Muscle of leg (tissue), 11 donors: ENCODE results near the gene ZMIZ2. TPM values are rescaled to one million over a fixed set of nuclear protein-coding genes. Genes with fewer than 3 reads are reported as not detected.
"Not testable (repeated sequence)": the region's sequence is repeated elsewhere in the genome, so short reads cannot be mapped to it uniquely, and the experiment has no call there.

ENCODE experiments used
- DNase-seq: peaks from one replicate; pipeline ENCODE4 v3.0.0; 2013
- H3K27ac ChIP-seq: one replicate; pipeline ENCODE4 v1.5.1; 2013; ENCODE audit warnings: mild to moderate bottlenecking, low read length, control low read depth
- H3K27me3 ChIP-seq: one replicate; pipeline ENCODE4 v1.6.1; 2013; ENCODE audit warnings: low read length; ENCODE audit not compliant: control insufficient read depth, insufficient read depth
- H3K36me3 ChIP-seq: one replicate; pipeline ENCODE4 v1.6.1; 2013; ENCODE audit warnings: low read length; ENCODE audit not compliant: control insufficient read depth, insufficient read depth
- H3K4me1 ChIP-seq: one replicate; pipeline ENCODE4 v1.6.1; 2013; ENCODE audit warnings: low read length; ENCODE audit not compliant: control insufficient read depth, insufficient read depth
- H3K4me3 ChIP-seq: one replicate; pipeline ENCODE4 v1.5.1; 2013; ENCODE audit warnings: low read length, control low read depth
- H3K9me3 ChIP-seq: replicated peaks from 2 replicates; pipeline ENCODE4 v1.6.1; 2013; ENCODE audit warnings: low read depth, low read length; ENCODE audit not compliant: control insufficient read depth
- WGBS: methylation state at CpG from one replicate; pipeline ENCODE4 v1.1.5; 2013; ENCODE audit warnings: missing lambda C conversion rate; ENCODE audit not compliant: insufficient coverage; 5-methylcytosine and 5-hydroxymethylcytosine counted together
- polyA plus RNA-seq, 8 donors: library from polyadenylated mRNA; unstranded; fragments of 120-200 nt; gene quantifications; one replicate each; pipeline versions ENCODE4 v1.2.1 to v1.2.3, GENCODE V29; 2013; ENCODE audit warnings: inconsistent platforms in 1 of 8, low replicate concordance in 1 of 8; ENCODE audit not compliant: insufficient read length in 8 of 8, insufficient read depth in 1 of 8
- total RNA-seq: library from RNA; stranded (reverse); fragments of 120-200 nt; gene quantifications from one replicate; pipeline ENCODE4 v1.2.4, GENCODE V29; 2013

ZMIZ2 gene
- total and polyA plus RNA-seq, 9 donors, result 10.9 to 48.9 (median 31.7) TPM

DNA sequence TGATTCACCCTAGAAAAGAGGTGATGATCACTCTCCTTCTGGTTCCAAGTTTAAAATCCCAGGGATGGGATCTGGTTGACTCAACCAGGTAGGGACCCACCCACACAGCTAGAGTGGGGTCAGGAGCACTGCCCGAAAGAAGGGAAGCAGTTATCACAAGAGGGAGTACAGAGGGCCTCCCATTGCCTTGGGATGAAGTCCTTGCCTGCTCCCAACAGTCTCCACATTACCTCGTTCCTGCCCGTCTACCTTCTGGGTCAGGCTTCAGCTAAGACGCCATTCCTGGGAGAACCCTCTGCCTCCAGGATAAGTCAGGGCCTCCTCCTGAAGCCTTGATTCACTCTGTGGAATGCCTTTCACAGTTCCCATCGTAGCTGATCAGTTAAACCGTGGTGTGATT is 23.8 kb downstream of the ZMIZ2 start:
- H3K9me3 ChIP-seq, result no peaks in the 10 kb centered on the region
- no peak overlapping the region for H3K4me3 ChIP-seq
- H3K27ac ChIP-seq, result no peak overlapping the region
- H3K27me3 ChIP-seq, result peaks cover 2% of the 10 kb centered on the region
- peaks cover 5% of the 10 kb centered on the region for H3K36me3 ChIP-seq
- H3K4me1 ChIP-seq, result peaks cover 32% of the 10 kb centered on the region
- 89% methylated on average over 4 of the region's 6 CpGs for WGBS
- no peak for DNase-seq

GRCh38 chr7:44772867-44773266 is 24.2 kb downstream of the ZMIZ2 start:
- 65% methylated on average over 7 of the region's 10 CpGs for WGBS
- Histone ChIP-seq H3K4me3 (no peak overlapping the region), H3K36me3 (peaks cover under 1% of the 10 kb centered on the region), H3K27me3 (peaks cover 2% of the 10 kb centered on the region), H3K9me3 (no peaks in the 10 kb centered on the region), H3K4me1 (peaks cover 28% of the 10 kb centered on the region), H3K27ac (no peak overlapping the region)
- no peak for DNase-seq

DNA sequence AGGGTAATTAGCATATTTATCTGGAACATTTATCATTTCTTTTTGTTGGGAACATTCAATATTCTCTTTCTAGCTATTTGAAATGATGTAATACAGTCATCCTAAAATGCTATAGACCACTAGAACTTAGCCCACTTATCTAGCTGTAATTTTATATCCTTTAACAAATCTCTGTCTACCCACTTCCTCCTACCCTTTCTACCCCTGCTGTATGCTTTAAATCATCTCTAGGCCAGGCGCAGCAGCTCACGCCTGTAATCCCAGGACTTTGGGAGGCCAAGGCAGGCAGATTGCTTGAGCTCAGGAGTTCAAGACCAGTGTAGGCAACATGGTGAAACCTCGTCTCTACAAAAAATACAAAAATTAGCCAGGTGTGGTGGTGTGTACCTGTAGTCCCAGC is 25.8 kb downstream of the ZMIZ2 start:
- WGBS, result 40% methylated on average over 1 of the region's 3 CpGs
- H3K9me3 ChIP-seq, DNase-seq, H3K27me3 ChIP-seq, H3K4me3 ChIP-seq, H3K36me3 ChIP-seq, H3K27ac ChIP-seq: not testable (repeated sequence)
- peaks cover 12% of the 10 kb centered on the region for H3K4me1 ChIP-seq

DNA sequence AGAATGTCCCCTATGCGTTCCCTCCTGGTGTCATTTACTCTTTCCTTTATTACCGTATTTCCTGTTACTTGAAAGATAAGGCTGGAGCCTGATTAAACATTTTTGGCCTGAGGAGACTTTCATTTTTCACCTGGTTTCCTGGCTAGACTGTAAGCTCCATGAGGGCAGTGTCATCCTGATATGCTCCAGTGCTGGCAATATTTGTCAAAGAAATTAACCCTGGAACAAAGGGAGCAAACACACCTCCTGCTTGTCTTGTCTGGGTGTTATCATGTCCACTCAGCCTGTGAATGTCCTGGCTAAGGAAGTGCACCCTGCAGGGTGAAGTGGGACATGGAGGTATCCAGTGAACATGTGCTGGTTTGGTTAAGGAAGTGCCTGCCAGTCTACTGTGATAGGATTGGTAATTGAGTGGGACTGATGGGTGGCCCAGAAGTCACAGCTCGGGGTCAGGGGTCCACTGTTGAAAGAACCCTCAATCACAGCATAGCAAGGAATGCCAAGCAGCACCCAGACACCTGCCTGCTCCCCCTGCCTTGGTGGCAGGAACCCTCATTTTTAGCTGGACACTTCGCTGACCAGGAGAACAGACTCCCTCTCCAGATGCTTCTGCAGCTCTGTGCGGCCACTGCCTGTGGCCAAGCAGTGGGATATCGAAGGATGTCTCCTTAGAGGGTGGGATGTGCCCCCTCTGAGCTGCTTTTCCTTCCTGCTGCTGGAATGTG is 26.9 kb downstream of the ZMIZ2 start:
- Histone ChIP-seq H3K36me3 (no peaks in the 10 kb centered on the region), H3K27ac (no peak overlapping the region), H3K4me1 (peaks cover 2% of the 10 kb centered on the region), H3K27me3 (peaks cover 2% of the 10 kb centered on the region), H3K4me3 (no peak overlapping the region), H3K9me3 (no peaks in the 10 kb centered on the region)
- no peak for DNase-seq
- 71% methylated on average over 3 of the region's 6 CpGs for WGBS

DNA sequence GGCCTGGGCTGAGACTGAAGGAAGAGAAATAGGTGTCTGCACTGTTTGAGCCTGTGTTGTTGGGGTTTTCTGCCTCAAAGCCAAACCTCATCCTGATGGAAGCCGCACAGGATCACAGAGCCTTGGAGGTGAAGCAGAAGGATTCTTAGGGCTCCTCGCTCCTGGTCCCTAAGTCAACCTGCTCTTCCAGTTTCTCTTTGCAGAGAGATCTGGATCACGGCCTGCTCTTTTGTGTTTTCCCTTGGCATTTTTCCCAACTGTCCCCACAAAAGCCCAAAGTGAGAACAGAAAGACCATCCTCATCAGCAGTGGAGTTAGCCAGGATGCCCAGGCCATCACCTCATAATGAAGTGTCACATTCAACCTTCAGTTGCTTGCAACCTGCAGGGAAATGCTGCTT is 27.6 kb downstream of the ZMIZ2 start:
- no peak overlapping the region for H3K4me3 ChIP-seq
- peaks cover 2% of the 10 kb centered on the region for H3K27me3 ChIP-seq
- WGBS, result 58% methylated on average over 3 of the region's 3 CpGs
- no peak overlapping the region for H3K27ac ChIP-seq
- DNase-seq, result no peak
- H3K4me1 ChIP-seq, result no peaks in the 10 kb centered on the region
- no peaks in the 10 kb centered on the region for H3K36me3 ChIP-seq
- H3K9me3 ChIP-seq, result no peaks in the 10 kb centered on the region

GRCh38 chr7:44782460-44782859 is 33.8 kb downstream of the ZMIZ2 start:
- H3K36me3 ChIP-seq, result no peaks in the 10 kb centered on the region
- no peak overlapping the region for H3K27ac ChIP-seq
- 100% methylated on average over 1 of the region's 1 CpG for WGBS
- peaks cover 5% of the 10 kb centered on the region for H3K9me3 ChIP-seq
- no peaks in the 10 kb centered on the region for H3K4me1 ChIP-seq
- no peak for DNase-seq
- no peaks in the 10 kb centered on the region for H3K27me3 ChIP-seq
- no peak overlapping the region for H3K4me3 ChIP-seq

DNA sequence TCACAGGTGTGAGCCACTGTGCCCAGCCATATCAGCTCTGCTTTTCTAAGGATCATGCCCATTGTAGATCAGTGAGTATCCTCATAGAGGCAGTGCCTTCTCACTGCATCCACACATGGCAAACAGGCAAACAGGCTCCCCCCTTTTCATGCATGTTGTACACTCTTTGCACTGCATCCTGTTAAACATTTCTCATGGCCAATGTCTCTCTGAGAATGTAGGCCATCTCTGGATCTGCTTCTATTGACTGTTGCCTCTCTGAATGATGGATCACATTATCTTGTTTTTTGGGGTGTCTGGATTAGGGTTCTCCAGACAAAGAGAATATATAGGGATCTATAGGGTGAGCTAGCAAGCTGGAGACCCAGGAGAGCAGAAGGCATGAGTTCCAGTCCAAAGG is 34.8 kb downstream of the ZMIZ2 start:
- H3K4me3 ChIP-seq, result no peak overlapping the region
- DNase-seq, result no peak
- H3K9me3 ChIP-seq, result peaks cover 5% of the 10 kb centered on the region
- no peaks in the 10 kb centered on the region for H3K4me1 ChIP-seq
- H3K27me3 ChIP-seq, result no peaks in the 10 kb centered on the region
- no peak overlapping the region for H3K27ac ChIP-seq
- H3K36me3 ChIP-seq, result no peaks in the 10 kb centered on the region

DNA sequence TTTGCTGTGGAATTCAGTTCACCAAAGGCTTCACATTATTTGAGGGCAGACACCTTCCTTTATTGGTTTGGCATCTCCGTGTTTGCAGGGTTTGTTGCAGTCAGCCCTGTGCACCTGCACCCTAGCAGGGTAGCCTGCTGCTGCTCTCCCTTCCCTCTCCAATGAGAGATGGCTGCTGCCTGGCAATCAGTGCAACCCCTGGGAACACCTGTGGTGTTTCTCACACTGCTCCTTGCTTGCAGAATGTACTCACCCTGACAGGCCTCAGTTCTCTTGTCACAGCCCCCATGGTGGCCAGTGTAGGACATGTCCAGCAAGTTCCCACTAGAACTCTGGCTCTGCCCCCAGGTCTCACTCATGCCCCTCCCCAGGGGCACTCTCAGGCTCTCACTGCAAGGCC is 35.7 kb downstream of the ZMIZ2 start:
- 64% methylated on average over 1 of the region's 1 CpG for WGBS
- H3K27ac ChIP-seq, result no peak overlapping the region

GRCh38 chr7:44785218-44785617 is 36.6 kb downstream of the ZMIZ2 start:
- H3K36me3 ChIP-seq, H3K27ac ChIP-seq, H3K27me3 ChIP-seq, H3K9me3 ChIP-seq, H3K4me1 ChIP-seq, DNase-seq, H3K4me3 ChIP-seq: not testable (repeated sequence)
- 88% methylated on average over 3 of the region's 3 CpGs for WGBS

More for the DNA sequence above, 35.7 kb downstream of the ZMIZ2 start:
- peaks cover 5% of the 10 kb centered on the region for H3K9me3 ChIP-seq
- H3K27me3 ChIP-seq, result no peaks in the 10 kb centered on the region
- H3K4me1 ChIP-seq, result no peaks in the 10 kb centered on the region
- DNase-seq, result no peak
- H3K4me3 ChIP-seq, result no peak overlapping the region
- H3K36me3 ChIP-seq, result no peaks in the 10 kb centered on the region

DNA sequence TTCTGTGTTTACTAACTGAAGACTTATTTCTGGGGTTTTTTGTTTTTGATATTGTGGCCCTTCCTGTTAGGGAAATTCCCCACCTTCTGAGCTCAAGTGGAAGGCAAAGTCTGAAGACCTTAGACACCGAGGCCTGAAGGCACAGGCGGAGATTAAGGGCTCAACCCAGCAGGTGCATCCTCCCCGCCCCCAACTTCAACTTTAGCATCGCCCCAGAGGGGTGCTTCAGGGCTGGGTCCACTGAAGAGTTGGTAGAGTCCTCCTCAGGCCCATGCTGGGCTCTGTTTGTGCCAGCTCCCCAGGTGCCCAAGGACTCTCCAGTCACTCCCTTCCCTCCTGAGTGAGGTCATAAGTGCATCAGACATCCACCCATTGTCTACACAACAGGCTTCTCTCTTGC is 38.4 kb downstream of the ZMIZ2 start:
- Histone ChIP-seq H3K4me3 (no peak overlapping the region), H3K4me1 (no peaks in the 10 kb centered on the region), H3K27ac (no peak overlapping the region), H3K9me3 (peaks cover 5% of the 10 kb centered on the region), H3K36me3 (no peaks in the 10 kb centered on the region), H3K27me3 (no peaks in the 10 kb centered on the region)
- WGBS, result 80% methylated on average over 4 of the region's 4 CpGs
- no peak for DNase-seq

- H3K4me3 ChIP-seq, result no peak overlapping the region
- DNase-seq, result no peak
- H3K36me3 ChIP-seq, result no peaks in the 10 kb centered on the region
- H3K9me3 ChIP-seq, result peaks cover 5% of the 10 kb centered on the region
- no peak overlapping the region for H3K27ac ChIP-seq
- H3K27me3 ChIP-seq, result no peaks in the 10 kb centered on the region
- 90% methylated on average over 2 of the region's 3 CpGs for WGBS
- H3K4me1 ChIP-seq, result no peaks in the 10 kb centered on the region
Observed at GRCh38 chr7:44787762-44788161, 39.1 kb downstream of the ZMIZ2 start.
